Small intestine (tissue), 7 donors: ENCODE measurements around the gene SPEF2. TPM values are rescaled to one million over a fixed set of nuclear protein-coding genes. Genes with fewer than 3 reads are reported as not detected.

ENCODE experiments used
- DNase-seq, 2 donors: peaks; one replicate each; pipeline versions ENCODE4 v3.0.0 to v3.0.0-alpha.2; 2013
- FAIRE-seq: peaks from 2 replicates; lab custom pipeline; 2012; peaks lifted over from hg19 to GRCh38; lab: Jason Lieb, UNC
- H3K27ac ChIP-seq, 3 donors: one replicate each; pipeline ENCODE4 v1.5.1; 2013; ENCODE audit warnings: low read length in 2 of 3, mild to moderate bottlenecking in 2 of 3, control low read depth in 1 of 3, inconsistent platforms in 1 of 3, low read depth in 1 of 3, moderate library complexity in 1 of 3
- H3K27me3 ChIP-seq, 3 donors: one replicate each; pipeline ENCODE4 v1.6.1; 2013; ENCODE audit warnings: low read length in 3 of 3, inconsistent platforms in 1 of 3; ENCODE audit not compliant: control insufficient read depth in 3 of 3, insufficient read depth in 3 of 3
- H3K36me3 ChIP-seq, 3 donors: one replicate each; pipeline ENCODE4 v1.6.1; 2013; ENCODE audit warnings: low read length in 3 of 3, inconsistent platforms in 1 of 3, low read depth in 1 of 3, mild to moderate bottlenecking in 1 of 3, moderate library complexity in 1 of 3; ENCODE audit not compliant: control insufficient read depth in 3 of 3, insufficient read depth in 2 of 3
- H3K4me1 ChIP-seq, 3 donors: one replicate each; pipeline ENCODE4 v1.6.1; 2013; ENCODE audit warnings: low read length in 2 of 3, inconsistent platforms in 1 of 3, low read depth in 1 of 3, mild to moderate bottlenecking in 1 of 3, moderate library complexity in 1 of 3; ENCODE audit not compliant: control insufficient read depth in 3 of 3, insufficient read depth in 2 of 3
- H3K4me3 ChIP-seq, 3 donors: one replicate each; pipeline ENCODE4 v1.5.1; 2013; ENCODE audit warnings: low read length in 3 of 3, control low read depth in 1 of 3, inconsistent platforms in 1 of 3, low read depth in 1 of 3, mild to moderate bottlenecking in 1 of 3, moderate library complexity in 1 of 3
- H3K9me3 ChIP-seq, 2 donors: one replicate each; pipeline ENCODE4 v1.6.1; 2013; ENCODE audit warnings: low read depth in 1 of 2, low read length in 1 of 2; ENCODE audit not compliant: control insufficient read depth in 2 of 2, insufficient read depth in 1 of 2
- WGBS, 3 donors: extraction: QIAGEN DNeasy Blood & Tissue Kit; methylation state at CpG; one replicate each; pipeline ENCODE4 v1.1.7; 2013; 5-methylcytosine and 5-hydroxymethylcytosine counted together
- polyA plus RNA-seq, 4 donors: library from polyadenylated mRNA; stranded (reverse) in 3 of 4; unstranded in 1 of 4; fragments of 200-250 nt in 3 of 4; fragments of 120-200 nt in 1 of 4; gene quantifications; one replicate each; pipeline versions ENCODE4 v1.2.1 to v1.2.3, GENCODE V29; 2013
- donor health status: healthy with polysubstance abuse.
- donor health status: control.
- donor health status: control.
- donor health status: Bipolar disorder and iron deficiency.
- donor health status: healthy.

SPEF2 gene
- polyA plus RNA-seq, 4 donors = under 0.01 to 13.5 (median 0.77) TPM

GRCh38 chr5:35644543-35644942 lies 26.9 kb downstream of the SPEF2 start:
- WGBS, 3 donors = 88 to 97% (median 96%) methylated on average over 3 of the region's 3 CpGs
- Histone ChIP-seq H3K9me3 (no peaks in the 10 kb centered on the region), H3K4me3 (no peak overlapping the region), H3K27me3 (no peaks in the 10 kb centered on the region), H3K36me3 (peaks cover 0 to 3% (median 0%) of the 10 kb centered on the region in 3 donors), H3K27ac (no peak overlapping the region), H3K4me1 (no peaks in the 10 kb centered on the region)
- DNase-seq (no peak), FAIRE-seq (no peak)

- no peak overlapping the region for H3K27ac ChIP-seq
- H3K27me3 ChIP-seq = no peaks in the 10 kb centered on the region
- FAIRE-seq (no peak), DNase-seq (no peak)
- H3K4me1 ChIP-seq = no peaks in the 10 kb centered on the region
- H3K9me3 ChIP-seq = no peaks in the 10 kb centered on the region
- no peak overlapping the region for H3K4me3 ChIP-seq
- WGBS, 3 donors = 90 to 96% (median 95%) methylated on average over 1 of the region's 1 CpG
- peaks cover 0 to 3% (median 0%) of the 10 kb centered on the region in 3 donors for H3K36me3 ChIP-seq
Observed at GRCh38 chr5:35647128-35647527, 29.5 kb downstream of the SPEF2 start.

GRCh38 chr5:35647712-35648111 lies 30.0 kb downstream of the SPEF2 start:
- FAIRE-seq = no peak
- Histone ChIP-seq H3K36me3 (peaks cover 0 to 3% (median 0%) of the 10 kb centered on the region in 3 donors), H3K4me3 (no peak overlapping the region), H3K4me1 (no peaks in the 10 kb centered on the region), H3K27me3 (no peaks in the 10 kb centered on the region), H3K9me3 (no peaks in the 10 kb centered on the region), H3K27ac (no peak overlapping the region)
- DNase-seq = no peak
- 92 to 96% (median 96%) methylated on average over 1 of the region's 1 CpG for WGBS, 3 donors

GRCh38 chr5:35651002-35651756 lies 33.5 kb downstream of the SPEF2 start:
- no peaks in the 10 kb centered on the region for H3K27me3 ChIP-seq
- no peak for FAIRE-seq
- H3K36me3 ChIP-seq = peaks cover 0 to 2% (median 0%) of the 10 kb centered on the region in 3 donors
- H3K9me3 ChIP-seq = no peaks in the 10 kb centered on the region
- H3K4me3 ChIP-seq = no peak overlapping the region
- no peaks in the 10 kb centered on the region for H3K4me1 ChIP-seq
- no peak overlapping the region for H3K27ac ChIP-seq
- DNase-seq = peak; percentile 35 to 54
- WGBS, 3 donors = 40 to 56% (median 51%) methylated on average over 4 of the region's 4 CpGs

GRCh38 chr5:35656721-35657120 lies 39.1 kb downstream of the SPEF2 start:
- Histone ChIP-seq H3K4me3 (no peak overlapping the region), H3K27me3 (no peaks in the 10 kb centered on the region), H3K9me3 (no peaks in the 10 kb centered on the region), H3K27ac (no peak overlapping the region), H3K36me3 (peaks cover 0 to 4% (median 0%) of the 10 kb centered on the region in 3 donors), H3K4me1 (no peaks in the 10 kb centered on the region)
- DNase-seq (no peak), FAIRE-seq (no peak)

- Histone ChIP-seq H3K4me1 (no peaks in the 10 kb centered on the region), H3K36me3 (peaks cover 0 to 4% (median 0%) of the 10 kb centered on the region in 3 donors), H3K4me3 (no peak overlapping the region), H3K27me3 (no peaks in the 10 kb centered on the region), H3K27ac (no peak overlapping the region), H3K9me3 (no peaks in the 10 kb centered on the region)
- 90 to 94% (median 90%) methylated on average over 2 of the region's 2 CpGs for WGBS, 3 donors
- FAIRE-seq (no peak), DNase-seq (no peak)
Observed at GRCh38 chr5:35657877-35658276, 40.2 kb downstream of the SPEF2 start.

- Histone ChIP-seq H3K27ac (no peak overlapping the region), H3K27me3 (no peaks in the 10 kb centered on the region), H3K4me3 (no peak overlapping the region), H3K36me3 (peaks cover 0 to 4% (median 0%) of the 10 kb centered on the region in 3 donors), H3K4me1 (no peaks in the 10 kb centered on the region), H3K9me3 (no peaks in the 10 kb centered on the region)
- FAIRE-seq (no peak), DNase-seq (no peak)
Observed at GRCh38 chr5:35659556-35659955, 41.9 kb downstream of the SPEF2 start.

GRCh38 chr5:35660451-35660850 lies 42.8 kb downstream of the SPEF2 start:
- Histone ChIP-seq H3K27ac (no peak overlapping the region), H3K4me3 (no peak overlapping the region), H3K4me1 (no peaks in the 10 kb centered on the region), H3K27me3 (no peaks in the 10 kb centered on the region), H3K36me3 (peaks cover 0 to 2% (median 0%) of the 10 kb centered on the region in 3 donors), H3K9me3 (no peaks in the 10 kb centered on the region)
- DNase-seq = no peak
- WGBS, 3 donors = 60 to 86% (median 85%) methylated on average over 1 of the region's 1 CpG
- no peak for FAIRE-seq

GRCh38 chr5:35664584-35664983 lies 46.9 kb downstream of the SPEF2 start:
- Histone ChIP-seq H3K36me3 (no peaks in the 10 kb centered on the region), H3K9me3 (no peaks in the 10 kb centered on the region), H3K4me1 (no peaks in the 10 kb centered on the region), H3K4me3 (no peak overlapping the region), H3K27me3 (no peaks in the 10 kb centered on the region), H3K27ac (no peak overlapping the region)
- DNase-seq (no peak), FAIRE-seq (no peak)
- 68 to 87% (median 69%) methylated on average over 4 of the region's 4 CpGs for WGBS, 3 donors
